ENCODE results near the gene KMT2B.

Gene KMT2B

DNA sequence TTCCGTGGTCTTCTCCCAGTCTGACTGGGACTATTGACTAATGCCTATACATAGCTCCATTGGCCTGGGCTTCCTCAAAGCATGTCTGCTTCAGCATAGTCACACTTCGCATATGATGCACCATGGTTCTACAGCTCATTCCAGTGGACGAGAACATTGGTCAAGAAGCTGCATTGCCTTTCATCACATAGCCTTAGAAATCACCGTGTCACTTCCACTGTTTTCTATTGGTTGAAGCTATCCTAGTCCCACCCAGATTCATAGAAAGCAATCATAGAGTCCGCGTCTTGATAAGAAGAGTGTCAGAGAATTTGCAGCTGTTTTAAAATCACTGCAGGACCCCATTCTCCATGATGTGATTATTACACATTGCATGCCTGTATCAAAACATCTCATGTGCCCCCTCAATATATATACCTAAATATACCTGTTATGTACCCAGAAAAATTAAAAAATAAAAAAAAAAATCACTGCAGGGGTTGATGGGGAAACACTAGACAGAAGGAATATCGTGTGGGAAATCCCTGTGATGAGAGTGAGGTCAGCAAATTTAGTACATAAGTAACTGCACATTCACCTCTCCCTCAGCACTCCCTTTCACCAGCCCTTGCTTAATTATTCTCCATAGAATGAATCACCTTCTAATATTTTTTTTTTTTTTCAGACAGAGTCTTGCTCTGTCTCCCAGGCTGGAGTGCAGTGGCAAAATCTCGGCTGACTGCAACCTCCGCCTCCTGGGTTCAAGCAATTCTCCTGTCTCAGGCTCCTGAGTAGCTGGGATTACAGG is 55.4 kb downstream of the KMT2B start:
- peaks cover 13% of the 10 kb centered on the region for H3K4me1 Mint-ChIP-seq
- H3K9me3 Mint-ChIP-seq: no peaks in the 10 kb centered on the region
- no peaks in the 10 kb centered on the region for H3K27me3 Mint-ChIP-seq
- H3K4me3 Mint-ChIP-seq: no peak overlapping the region
- H3K36me3 Mint-ChIP-seq: peaks cover 3% of the 10 kb centered on the region
- H3K27ac Mint-ChIP-seq: no peak overlapping the region

DNA sequence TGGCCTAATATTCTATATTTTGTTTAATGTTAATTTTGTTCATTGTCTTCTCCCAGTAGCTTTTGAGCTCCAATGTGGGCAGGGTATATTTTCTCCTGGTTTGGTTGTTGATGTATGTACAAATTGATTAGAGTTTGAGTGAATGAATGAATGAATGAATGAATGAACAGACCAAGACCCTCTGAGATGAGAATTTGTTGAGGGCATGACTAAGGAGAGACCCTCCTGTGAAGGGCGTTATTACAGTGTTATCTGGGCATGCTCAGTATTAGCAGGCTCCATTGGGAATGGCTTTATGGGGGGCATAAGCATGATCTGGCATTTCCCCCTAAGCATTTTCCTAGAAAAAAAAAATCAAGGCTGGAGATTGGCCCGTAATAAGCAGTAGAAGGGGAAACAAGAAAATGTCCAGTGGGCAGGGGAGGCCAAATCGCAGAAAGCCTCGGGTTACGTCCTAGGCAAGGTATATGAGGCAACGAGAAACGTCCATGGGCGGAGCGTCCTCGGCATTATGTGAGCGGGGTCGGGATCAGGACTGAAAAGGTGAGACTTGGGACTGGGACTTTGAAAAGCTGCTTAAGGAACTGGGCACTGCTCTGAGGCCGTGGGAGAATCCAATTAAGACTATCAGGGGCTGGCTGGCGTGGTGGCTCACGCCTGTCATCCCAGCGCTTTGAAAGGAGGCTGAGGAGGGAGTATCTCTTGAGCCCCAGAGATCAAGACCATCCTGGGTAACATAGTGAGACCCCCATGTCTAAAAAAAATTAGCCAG is 56.7 kb downstream of the KMT2B start:
- Mint-ChIP-seq H3K9me3 (no peaks in the 10 kb centered on the region), H3K36me3 (no peaks in the 10 kb centered on the region), H3K4me1 (peaks cover 13% of the 10 kb centered on the region), H3K27ac (no peak overlapping the region), H3K27me3 (no peaks in the 10 kb centered on the region), H3K4me3 (peak overlapping the region; percentile 85)

DNA sequence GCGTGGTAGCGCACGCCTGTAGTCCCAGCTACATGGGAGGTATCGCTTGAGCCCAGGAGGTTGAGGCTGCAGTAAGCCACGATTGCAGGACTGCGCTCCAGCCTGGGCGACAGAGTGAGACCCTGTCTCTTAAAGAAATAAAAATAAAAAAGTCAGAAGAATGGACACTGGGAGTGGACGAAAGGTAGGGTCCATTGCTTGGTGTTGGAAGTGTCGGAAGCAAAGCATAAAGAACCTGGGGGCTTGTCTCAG is 57.2 kb downstream of the KMT2B start:
- H3K27me3 Mint-ChIP-seq: no peaks in the 10 kb centered on the region
- peak overlapping the region; percentile 35 for H3K27ac Mint-ChIP-seq
- H3K4me1 Mint-ChIP-seq: peaks cover 13% of the 10 kb centered on the region
- H3K36me3 Mint-ChIP-seq: no peaks in the 10 kb centered on the region
- no peaks in the 10 kb centered on the region for H3K9me3 Mint-ChIP-seq
- H3K4me3 Mint-ChIP-seq: peak overlapping the region; percentile 85

DNA sequence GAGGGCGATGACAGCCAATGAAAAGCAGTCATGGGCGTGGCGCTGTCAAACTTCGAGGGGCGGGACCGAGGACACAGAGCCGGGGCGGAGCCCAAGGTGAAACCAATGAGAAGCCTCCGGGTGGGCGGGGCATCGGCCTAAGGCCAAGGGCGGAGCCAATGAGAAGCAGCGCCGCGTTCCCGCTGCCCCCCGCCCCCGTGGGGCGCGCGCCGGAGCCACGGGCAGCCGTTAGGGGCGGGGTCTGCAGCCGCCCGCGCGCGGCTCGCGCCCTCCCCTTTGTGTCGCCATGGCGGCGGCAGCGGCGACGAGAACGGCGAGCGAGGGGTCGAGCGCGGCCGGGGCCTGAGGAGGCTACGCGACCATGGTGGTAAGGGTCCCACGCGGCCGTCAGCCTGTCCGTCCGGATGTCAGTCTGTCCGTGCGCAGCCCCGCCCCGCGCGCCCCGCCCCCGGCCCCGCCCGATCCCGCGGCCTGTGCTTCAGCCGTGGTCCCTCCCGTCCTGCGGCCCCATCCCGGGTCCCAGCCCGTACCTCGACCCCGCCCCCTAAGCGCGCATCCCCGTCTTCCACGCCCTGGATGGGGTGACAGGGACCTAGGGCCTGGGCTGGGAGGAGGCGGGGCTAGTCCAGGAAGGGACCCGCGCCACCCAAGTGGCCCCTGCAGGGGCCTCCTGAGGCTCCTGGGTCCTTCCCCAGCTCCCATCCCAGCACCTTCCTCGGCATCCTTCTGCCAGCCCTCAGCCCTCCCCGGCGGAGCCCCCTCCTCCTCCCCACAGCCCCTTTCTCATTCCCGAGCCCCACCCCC is 57.7 kb downstream of the KMT2B start, which contains the start of gene ARHGAP33:
Gene ARHGAP33 (plus strand): TSS at position 267 of the 804 bp plus-strand sequence. CDS start 95 bp downstream, at position 362.
- Mint-ChIP-seq H3K9me3 (no peaks in the 10 kb centered on the region), H3K27ac (peak within 1 kb of the TSS; percentile 35), H3K27me3 (no peaks in the 10 kb centered on the region), H3K4me1 (peaks cover 13% of the 10 kb centered on the region), H3K4me3 (peak within 1 kb of the TSS; percentile 85), H3K36me3 (no peaks in the 10 kb centered on the region)

DNA sequence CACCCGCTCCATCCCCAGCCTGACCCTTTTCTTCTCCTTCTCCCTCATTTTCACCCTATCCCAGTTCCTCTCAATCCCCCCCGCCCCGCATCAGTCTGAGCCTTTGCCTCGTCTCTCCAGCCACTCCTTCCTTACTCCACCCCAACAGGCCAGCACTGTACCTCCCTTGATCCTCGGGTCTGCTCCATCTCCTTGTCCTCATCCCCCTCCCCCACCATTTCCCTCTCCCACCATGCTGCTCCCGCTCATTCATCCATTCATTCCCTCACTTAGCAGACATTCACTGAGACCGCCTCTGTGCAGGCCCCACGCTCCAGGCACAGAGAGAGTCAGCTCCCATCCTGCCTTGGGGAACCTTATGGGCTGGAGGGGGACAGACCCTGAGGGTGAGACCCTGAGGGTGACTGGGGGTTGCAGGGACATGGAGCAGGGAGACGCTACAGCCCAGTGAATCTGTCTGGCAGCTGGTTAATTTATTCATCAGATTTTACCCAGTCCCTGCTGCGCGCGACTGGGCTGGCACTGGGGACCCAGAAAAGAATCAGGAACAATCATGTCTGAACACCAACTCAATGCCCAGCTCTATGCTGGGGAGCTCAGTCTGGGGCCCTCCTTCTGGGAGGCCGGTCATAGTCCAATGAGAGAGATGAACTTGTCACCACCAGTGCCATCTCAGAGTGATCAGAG is 58.4 kb downstream of the KMT2B start:
- H3K4me3 Mint-ChIP-seq: peak overlapping the region; percentile 80
- H3K27ac Mint-ChIP-seq: no peak overlapping the region
- H3K4me1 Mint-ChIP-seq: peaks cover 13% of the 10 kb centered on the region
- no peaks in the 10 kb centered on the region for H3K36me3 Mint-ChIP-seq
- H3K9me3 Mint-ChIP-seq: no peaks in the 10 kb centered on the region
- H3K27me3 Mint-ChIP-seq: no peaks in the 10 kb centered on the region

DNA sequence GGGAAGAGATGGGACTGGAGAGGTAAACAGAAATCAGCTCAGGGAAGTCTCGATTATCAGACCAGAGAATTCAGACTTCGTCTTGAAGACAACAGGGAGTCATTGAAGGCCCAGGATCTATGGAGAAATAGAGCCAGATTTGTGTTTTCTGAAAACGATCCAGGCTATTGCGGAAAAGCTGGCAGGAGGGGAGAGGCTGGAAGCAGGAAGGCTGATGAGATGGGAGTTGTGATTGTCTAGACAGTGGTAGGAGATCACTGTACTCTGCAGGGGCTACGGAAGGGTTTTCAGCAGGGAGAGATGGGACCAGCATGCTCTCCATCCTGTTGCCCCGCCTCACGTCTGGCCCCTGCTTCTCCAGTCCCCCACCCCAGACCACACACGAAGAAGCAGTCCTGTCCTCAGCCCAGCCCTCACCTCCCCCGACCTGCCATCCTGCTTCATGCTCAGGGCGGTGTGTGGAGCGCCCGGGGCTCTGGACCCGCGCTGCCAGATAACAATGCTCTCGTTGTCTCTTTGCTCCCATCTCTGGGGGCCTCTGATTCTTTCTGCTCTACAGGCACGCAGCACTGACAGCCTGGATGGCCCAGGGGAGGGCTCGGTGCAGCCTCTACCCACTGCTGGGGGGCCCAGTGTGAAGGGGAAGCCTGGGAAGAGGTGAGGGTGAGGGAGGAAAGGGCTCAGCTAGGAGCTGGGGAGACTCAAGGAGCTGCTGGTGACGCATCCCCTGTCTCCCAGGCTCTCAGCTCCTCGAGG is 59.5 kb downstream of the KMT2B start:
- Mint-ChIP-seq H3K4me1 (peaks cover 13% of the 10 kb centered on the region), H3K36me3 (no peaks in the 10 kb centered on the region)

DNA sequence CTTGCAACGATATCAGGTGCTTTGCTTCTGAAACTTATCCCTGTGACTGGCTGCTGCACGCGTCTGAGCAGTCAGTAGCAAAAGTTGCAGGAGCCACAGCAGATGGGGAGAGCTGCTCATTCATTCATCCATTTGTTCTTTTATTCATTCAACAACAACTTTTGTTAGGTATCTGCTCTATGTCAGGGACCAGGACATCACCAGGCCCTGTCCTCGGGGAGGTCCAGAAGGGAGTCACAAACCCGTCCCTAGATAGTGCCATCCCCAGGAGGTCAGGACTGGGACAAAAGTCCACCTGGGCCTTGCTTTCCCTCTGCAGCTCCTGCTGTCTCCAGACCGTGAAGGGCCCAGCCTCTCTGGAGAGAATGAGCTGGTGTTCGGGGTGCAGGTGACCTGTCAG is 60.2 kb downstream of the KMT2B start:
- no peak overlapping the region for H3K27ac Mint-ChIP-seq

More for the DNA sequence above, 59.5 kb downstream of the KMT2B start:
- H3K4me3 Mint-ChIP-seq: peak overlapping the region; percentile 59
- no peaks in the 10 kb centered on the region for H3K27me3 Mint-ChIP-seq
- no peaks in the 10 kb centered on the region for H3K9me3 Mint-ChIP-seq
- H3K27ac Mint-ChIP-seq: no peak overlapping the region

DNA sequence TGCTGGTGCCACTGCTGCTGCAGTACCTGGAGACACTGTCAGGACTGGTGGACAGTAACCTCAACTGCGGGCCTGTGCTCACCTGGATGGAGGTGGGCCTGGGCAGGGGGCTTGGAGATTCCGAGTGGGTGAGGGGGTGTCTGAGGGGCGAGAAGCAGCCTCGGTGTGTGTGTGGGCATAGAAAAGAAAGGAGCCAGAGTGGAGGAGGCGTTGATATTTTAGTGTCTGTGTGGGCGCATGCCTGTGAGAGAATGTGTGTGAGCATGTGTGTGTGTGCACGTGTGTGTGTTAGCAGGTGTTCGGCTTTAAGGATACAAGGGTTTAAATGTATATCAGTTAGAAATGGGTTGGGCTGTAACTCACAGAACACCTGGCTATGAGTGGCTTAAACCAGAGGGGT is 61.2 kb downstream of the KMT2B start:
- Mint-ChIP-seq H3K36me3 (peaks cover 2% of the 10 kb centered on the region), H3K27me3 (no peaks in the 10 kb centered on the region), H3K4me3 (no peak overlapping the region), H3K4me1 (peaks cover 13% of the 10 kb centered on the region), H3K27ac (no peak overlapping the region), H3K9me3 (no peaks in the 10 kb centered on the region)

More for the DNA sequence above, 60.2 kb downstream of the KMT2B start:
- H3K4me1 Mint-ChIP-seq: peaks cover 13% of the 10 kb centered on the region
- H3K4me3 Mint-ChIP-seq: no peak overlapping the region
- H3K9me3 Mint-ChIP-seq: no peaks in the 10 kb centered on the region
- no peaks in the 10 kb centered on the region for H3K27me3 Mint-ChIP-seq
- H3K36me3 Mint-ChIP-seq: peaks cover 2% of the 10 kb centered on the region

DNA sequence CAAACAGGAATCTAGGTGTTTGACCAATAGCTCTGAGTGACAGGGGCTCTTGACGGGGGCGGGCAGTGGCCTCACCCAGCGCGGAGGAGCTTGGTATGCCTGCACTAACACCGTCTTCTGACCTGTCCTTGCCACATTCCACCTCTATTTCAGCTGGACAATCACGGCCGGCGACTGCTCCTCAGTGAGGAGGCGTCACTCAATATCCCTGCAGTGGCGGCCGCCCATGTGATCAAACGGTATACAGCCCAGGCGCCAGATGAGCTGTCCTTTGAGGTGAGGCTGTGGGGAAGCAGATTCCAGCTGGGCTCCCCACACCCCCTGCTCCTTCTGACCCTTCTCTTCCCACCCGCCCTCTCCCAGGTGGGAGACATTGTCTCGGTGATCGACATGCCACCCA is 62.3 kb downstream of the KMT2B start:
- no peak overlapping the region for H3K4me3 Mint-ChIP-seq
- H3K9me3 Mint-ChIP-seq: no peaks in the 10 kb centered on the region
- H3K27me3 Mint-ChIP-seq: no peaks in the 10 kb centered on the region
- H3K36me3 Mint-ChIP-seq: peaks cover 2% of the 10 kb centered on the region
- H3K4me1 Mint-ChIP-seq: peaks cover 6% of the 10 kb centered on the region
- no peak overlapping the region for H3K27ac Mint-ChIP-seq

DNA sequence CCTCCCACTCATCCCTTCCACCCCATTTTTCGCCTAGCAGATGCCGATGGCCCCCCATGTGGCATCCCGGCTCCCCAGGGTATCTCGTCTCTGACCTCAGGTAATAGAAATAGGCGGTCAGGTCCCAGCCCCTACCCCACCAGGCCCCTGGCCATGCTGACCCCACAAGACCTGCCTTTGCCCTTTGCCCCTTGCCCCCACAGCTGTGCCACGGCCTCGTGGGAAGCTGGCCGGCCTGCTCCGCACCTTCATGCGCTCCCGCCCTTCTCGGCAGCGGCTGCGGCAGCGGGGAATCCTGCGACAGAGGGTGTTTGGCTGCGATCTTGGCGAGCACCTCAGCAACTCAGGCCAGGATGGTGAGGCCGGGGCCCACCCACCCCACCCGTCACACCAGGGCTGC is 62.9 kb downstream of the KMT2B start:
- H3K36me3 Mint-ChIP-seq: peaks cover 2% of the 10 kb centered on the region
- no peak overlapping the region for H3K4me3 Mint-ChIP-seq
- no peak overlapping the region for H3K27ac Mint-ChIP-seq
- H3K4me1 Mint-ChIP-seq: peaks cover 4% of the 10 kb centered on the region
- H3K9me3 Mint-ChIP-seq: no peaks in the 10 kb centered on the region
- H3K27me3 Mint-ChIP-seq: no peaks in the 10 kb centered on the region

DNA sequence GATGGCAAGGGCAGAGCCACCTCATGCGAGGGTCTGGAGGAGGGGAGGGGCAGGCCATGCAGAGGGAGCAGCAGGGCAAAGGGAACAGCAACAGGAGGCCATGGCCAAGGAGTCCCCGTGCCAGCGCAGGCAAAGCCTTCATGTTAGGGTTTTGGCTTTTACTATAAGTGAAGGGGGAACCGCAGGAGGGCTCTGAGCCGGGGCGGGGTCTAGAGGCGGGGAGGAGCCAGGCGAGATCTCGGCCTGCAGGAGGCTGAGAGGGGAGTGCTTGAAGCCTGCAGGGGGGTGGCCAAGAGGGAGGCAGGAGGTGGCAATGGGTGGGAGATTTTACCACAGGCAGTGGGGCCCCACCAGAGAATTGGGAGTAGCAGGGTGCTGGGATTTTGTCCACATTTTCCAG is 63.8 kb downstream of the KMT2B start:
- peaks cover 2% of the 10 kb centered on the region for H3K36me3 Mint-ChIP-seq
- no peak overlapping the region for H3K27ac Mint-ChIP-seq
- H3K27me3 Mint-ChIP-seq: no peaks in the 10 kb centered on the region
- H3K9me3 Mint-ChIP-seq: no peaks in the 10 kb centered on the region
- H3K4me1 Mint-ChIP-seq: peaks cover 4% of the 10 kb centered on the region
- no peak overlapping the region for H3K4me3 Mint-ChIP-seq

DNA sequence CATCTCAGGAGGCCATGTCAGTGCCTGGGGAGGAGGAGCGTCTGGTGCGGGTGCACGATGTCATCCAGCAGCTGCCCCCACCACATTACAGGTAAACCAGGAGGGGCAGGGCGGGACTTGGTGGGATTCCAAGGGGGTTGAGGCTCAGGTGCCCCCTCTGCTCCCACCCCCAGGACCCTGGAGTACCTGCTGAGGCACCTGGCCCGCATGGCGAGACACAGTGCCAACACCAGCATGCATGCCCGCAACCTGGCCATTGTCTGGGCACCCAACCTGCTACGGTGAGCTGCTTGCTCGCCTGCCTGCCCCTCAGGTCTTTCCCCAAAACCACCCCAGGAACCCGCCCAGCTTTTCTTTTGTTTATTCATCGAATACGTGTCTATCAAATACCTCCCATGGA is 64.8 kb downstream of the KMT2B start:
- Mint-ChIP-seq H3K27me3 (no peaks in the 10 kb centered on the region), H3K27ac (no peak overlapping the region), H3K9me3 (no peaks in the 10 kb centered on the region), H3K4me3 (no peak overlapping the region), H3K4me1 (no peaks in the 10 kb centered on the region), H3K36me3 (peaks cover 2% of the 10 kb centered on the region)

DNA sequence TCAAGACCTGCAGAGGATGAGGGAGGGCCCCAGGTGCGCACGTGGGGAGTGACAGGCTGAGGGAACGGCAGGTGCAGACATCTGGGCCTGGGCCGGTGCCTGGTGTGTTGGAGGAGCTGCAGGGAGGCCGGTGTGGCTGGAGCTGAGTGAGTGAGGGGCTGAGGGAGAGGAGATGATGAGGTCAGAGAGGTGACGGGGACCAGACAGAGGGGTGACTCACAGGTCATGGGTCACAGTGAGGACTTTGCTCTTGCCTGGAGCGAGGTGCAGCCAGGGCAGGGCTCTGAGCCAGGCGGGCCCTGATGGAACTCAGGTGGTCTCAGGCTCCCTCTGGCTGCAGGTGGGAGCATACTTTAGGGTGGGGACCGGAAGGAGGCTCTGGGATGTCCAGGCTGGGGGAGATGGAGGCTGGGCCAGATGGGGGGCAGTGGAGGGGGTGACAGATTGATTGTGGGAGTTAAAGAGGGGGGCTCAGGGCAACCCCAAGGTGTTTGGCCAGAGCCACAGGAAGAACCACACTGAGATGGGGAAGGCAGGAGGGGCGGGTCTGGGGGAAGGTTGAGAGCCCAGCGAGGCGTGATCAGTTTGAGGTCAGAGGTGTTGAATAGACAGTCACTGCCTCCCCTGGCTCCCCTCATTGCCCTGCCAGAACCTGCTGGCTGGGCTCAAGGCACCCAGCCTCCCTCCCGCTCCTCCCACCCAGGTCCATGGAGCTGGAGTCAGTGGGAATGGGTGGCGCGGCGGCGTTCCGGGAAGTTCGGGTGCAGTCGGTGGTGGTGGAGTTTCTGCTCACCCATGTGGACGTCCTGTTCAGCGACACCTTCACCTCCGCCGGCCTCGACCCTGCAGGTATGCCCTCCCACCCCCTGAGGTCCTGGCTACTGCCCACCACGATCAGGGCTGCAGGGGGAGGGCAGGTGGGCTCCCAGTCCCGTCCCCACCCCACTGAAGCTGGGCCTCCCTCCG is 65.9 kb downstream of the KMT2B start:
- no peaks in the 10 kb centered on the region for H3K9me3 Mint-ChIP-seq
- no peak overlapping the region for H3K27ac Mint-ChIP-seq
- no peaks in the 10 kb centered on the region for H3K4me1 Mint-ChIP-seq
- H3K4me3 Mint-ChIP-seq: no peak overlapping the region
- peaks cover 2% of the 10 kb centered on the region for H3K36me3 Mint-ChIP-seq
- H3K27me3 Mint-ChIP-seq: no peaks in the 10 kb centered on the region
